Prostate gland (tissue), 2 donors: ENCODE results near the gene SKA2. TPM values are rescaled to one million over a fixed set of nuclear protein-coding genes. Genes with fewer than 3 reads are reported as not detected.

Source experiments
- DNase-seq: peaks from one replicate; pipeline ENCODE4 v3.0.0-alpha.2; 2019; ENCODE audit warnings: low spot score
- H3K27ac ChIP-seq, 2 donors: fragments of 200-600 bp; sonication (generic); 2 replicates each; pipeline ENCODE4 v1.5.1; 2017 to 2019
- H3K27me3 ChIP-seq: fragments of 200-600 bp; sonication (generic); replicated peaks from 2 replicates; pipeline ENCODE4 v1.5.1; 2019; ENCODE audit not compliant: insufficient read depth
- H3K36me3 ChIP-seq, 2 donors: fragments of 200-600 bp; sonication (generic); 1 replicate in 1 of 2; 2 replicates in 1 of 2; pipeline versions ENCODE4 v1.5.1 to v1.8.1; 2017 to 2019
- H3K4me1 ChIP-seq: fragments of 200-600 bp; sonication (generic); replicated peaks from 2 replicates; pipeline ENCODE4 v1.5.1; 2019
- H3K4me3 ChIP-seq, 2 donors: fragments of 200-600 bp; sonication (generic); 2 replicates each; pipeline ENCODE4 v1.5.1; 2017 to 2019
- H3K9me3 ChIP-seq: fragments of 200-600 bp; sonication (generic); 2 replicates; pipeline ENCODE4 v1.5.1; 2017
- CTCF ChIP-seq, 4 experiments: fragments of 200-600 bp in 2 of 4; fragments of 450-650 bp in 2 of 4; sonication (generic) in 2 of 4; IDR thresholded peaks; 1 replicate in 3 of 4; 2 replicates in 1 of 4; pipeline ENCODE4 v1.5.1; 2016 to 2019; ENCODE audit warnings: antibody characterized with exemption in 4 of 4, mild to moderate bottlenecking in 2 of 4, moderate library complexity in 2 of 4
- POLR2A ChIP-seq: fragments of 450-650 bp; IDR thresholded peaks from one replicate; pipeline ENCODE4 v1.6.1; 2016; ENCODE audit warnings: antibody characterized with exemption, mild to moderate bottlenecking
- POLR2AphosphoS5 ChIP-seq: sonication (generic); formaldehyde crosslinking; IDR thresholded peaks from one replicate; pipeline ENCODE4 v1.6.1; 2017; ENCODE audit warnings: antibody characterized with exemption
- WGBS: methylation state at CpG from one replicate; pipeline ENCODE4 v1.1.5; 2018; 5-methylcytosine and 5-hydroxymethylcytosine counted together
- intact Hi-C: fragments of 100-400 bp; cut with DNase I; formaldehyde crosslinking; loops from one replicate; pipeline ENCODE4 v1.14.2; 2022
- total RNA-seq, 2 donors: library from RNA; depleted of rRNA; stranded (reverse); fragments of >200 nt; gene quantifications; one replicate each; pipeline ENCODE4 v1.1.0, GENCODE V29; 2016

SKA2 gene
- total RNA-seq, 2 donors from 2014 or later, result 24.5 to 55.0 TPM

GRCh38 chr17:59129814-59130213, 25.2 kb downstream of the SKA2 start:
- DNase-seq, result no peak
- intact Hi-C loops, result no loop called here
- no peaks in the 10 kb centered on the region for H3K27me3 ChIP-seq
- no peak overlapping the region for H3K4me3 ChIP-seq
- no peaks in the 10 kb centered on the region for H3K9me3 ChIP-seq
- H3K27ac ChIP-seq, result no peak overlapping the region
- H3K36me3 ChIP-seq, result no peaks in the 10 kb centered on the region
- no peak for TF ChIP-seq CTCF (IDR thresholded peaks at IDR 0.05)
- no peak for TF ChIP-seq POLR2A
- TF ChIP-seq POLR2AphosphoS5, result no peak
- WGBS, result 42% methylated on average over 2 of the region's 2 CpGs
- H3K4me1 ChIP-seq, result no peaks in the 10 kb centered on the region

GRCh38 chr17:59126809-59127417, 28.1 kb downstream of the SKA2 start:
- H3K27me3 ChIP-seq, result no peaks in the 10 kb centered on the region
- no peak overlapping the region for H3K4me3 ChIP-seq
- H3K36me3 ChIP-seq, result no peaks in the 10 kb centered on the region
- no peak for TF ChIP-seq POLR2AphosphoS5
- no peak for TF ChIP-seq POLR2A
- no peak for TF ChIP-seq CTCF (IDR thresholded peaks at IDR 0.05)
- intact Hi-C loops, result no loop called here
- H3K9me3 ChIP-seq, result no peaks in the 10 kb centered on the region
- H3K4me1 ChIP-seq, result no peaks in the 10 kb centered on the region
- WGBS, result 44% methylated on average over 3 of the region's 3 CpGs
- no peak for DNase-seq
- H3K27ac ChIP-seq, result no peak overlapping the region

GRCh38 chr17:59124665-59125064, 30.3 kb downstream of the SKA2 start:
- Histone ChIP-seq H3K27ac (no peak overlapping the region), H3K4me3 (no peak overlapping the region), H3K27me3 (no peaks in the 10 kb centered on the region), H3K4me1 (no peaks in the 10 kb centered on the region), H3K9me3 (no peaks in the 10 kb centered on the region), H3K36me3 (no peaks in the 10 kb centered on the region)
- intact Hi-C loops, result no loop called here
- TF ChIP-seq CTCF (IDR thresholded peaks at IDR 0.05), result no peak
- TF ChIP-seq POLR2A, result no peak
- TF ChIP-seq POLR2AphosphoS5, result no peak
- WGBS, result 95% methylated on average over 6 of the region's 6 CpGs
- DNase-seq, result no peak

- H3K27me3 ChIP-seq, result no peaks in the 10 kb centered on the region
- H3K4me3 ChIP-seq, result no peak overlapping the region
- no peak for DNase-seq
- H3K27ac ChIP-seq, result no peak overlapping the region
- H3K4me1 ChIP-seq, result no peaks in the 10 kb centered on the region
- TF ChIP-seq CTCF (IDR thresholded peaks at IDR 0.05) (no peak), POLR2A (no peak), POLR2AphosphoS5 (no peak)
- H3K36me3 ChIP-seq, result no peaks in the 10 kb centered on the region
- intact Hi-C loops, result no loop called here
- 94% methylated on average over 9 of the region's 9 CpGs for WGBS
- no peaks in the 10 kb centered on the region for H3K9me3 ChIP-seq
These were observed 33.0 kb downstream of the SKA2 start for GRCh38 chr17:59121901-59122480.

- TF ChIP-seq POLR2A, result no peak
- TF ChIP-seq CTCF (IDR thresholded peaks at IDR 0.05), result no peak
- no peak for TF ChIP-seq POLR2AphosphoS5
- no peak overlapping the region for H3K4me3 ChIP-seq
- no peak for DNase-seq
- H3K4me1 ChIP-seq, result no peaks in the 10 kb centered on the region
- H3K9me3 ChIP-seq, result no peaks in the 10 kb centered on the region
- 92% methylated on average over 9 of the region's 9 CpGs for WGBS
- H3K27ac ChIP-seq, result no peak overlapping the region
- no peaks in the 10 kb centered on the region for H3K27me3 ChIP-seq
- H3K36me3 ChIP-seq, result no peaks in the 10 kb centered on the region
- intact Hi-C loops, result no loop called here
These were observed 39.5 kb downstream of the SKA2 start for GRCh38 chr17:59115474-59115873.
